GM18498 (cell line): ENCODE measurements around the gene FAM83C.
"Not testable (repeated sequence)": the region's sequence is repeated elsewhere in the genome, so short reads cannot be mapped to it uniquely, and the experiment has no call there.

Experiments used
- ATAC-seq: cut with Tn5 transposase; IDR thresholded peaks from one replicate; pipeline ENCODE4 v1.9.1; 2021; ENCODE audit warnings: mild to moderate bottlenecking, moderate library complexity; ENCODE audit not compliant: unreplicated experiment

The FAM83C gene

DNA sequence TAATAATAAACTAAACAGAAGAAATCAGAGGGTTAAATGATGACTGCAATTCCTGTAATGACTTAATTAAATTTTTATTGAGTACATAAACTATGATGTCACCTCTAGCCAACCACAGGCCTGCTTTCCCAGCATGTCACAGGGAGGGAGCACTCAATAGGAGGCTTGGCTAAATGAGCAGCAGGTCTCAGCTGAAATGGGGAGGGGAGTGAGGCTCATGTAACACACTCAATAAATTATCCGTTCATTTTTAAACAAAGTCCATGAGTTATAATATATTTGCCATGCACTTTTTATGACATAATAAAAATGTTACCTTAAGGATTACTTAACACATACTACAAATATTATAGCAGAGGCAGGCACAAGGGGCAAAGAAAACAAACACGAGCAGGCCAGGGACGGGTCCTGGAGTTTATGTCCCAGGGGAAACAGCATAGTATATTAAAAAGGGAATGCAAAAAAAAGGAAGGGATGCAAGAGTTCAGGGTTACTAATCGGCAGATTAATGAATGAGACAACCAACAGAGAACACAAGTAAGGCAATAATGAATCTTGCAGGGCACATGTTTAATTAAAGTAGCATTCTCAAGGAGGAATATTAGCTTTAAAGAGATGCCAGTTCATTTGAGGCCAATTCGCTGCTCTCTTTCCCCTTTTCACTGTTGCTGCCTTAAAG lies 27.1 kb upstream of the FAM83C start:
- ATAC-seq: no peak

DNA sequence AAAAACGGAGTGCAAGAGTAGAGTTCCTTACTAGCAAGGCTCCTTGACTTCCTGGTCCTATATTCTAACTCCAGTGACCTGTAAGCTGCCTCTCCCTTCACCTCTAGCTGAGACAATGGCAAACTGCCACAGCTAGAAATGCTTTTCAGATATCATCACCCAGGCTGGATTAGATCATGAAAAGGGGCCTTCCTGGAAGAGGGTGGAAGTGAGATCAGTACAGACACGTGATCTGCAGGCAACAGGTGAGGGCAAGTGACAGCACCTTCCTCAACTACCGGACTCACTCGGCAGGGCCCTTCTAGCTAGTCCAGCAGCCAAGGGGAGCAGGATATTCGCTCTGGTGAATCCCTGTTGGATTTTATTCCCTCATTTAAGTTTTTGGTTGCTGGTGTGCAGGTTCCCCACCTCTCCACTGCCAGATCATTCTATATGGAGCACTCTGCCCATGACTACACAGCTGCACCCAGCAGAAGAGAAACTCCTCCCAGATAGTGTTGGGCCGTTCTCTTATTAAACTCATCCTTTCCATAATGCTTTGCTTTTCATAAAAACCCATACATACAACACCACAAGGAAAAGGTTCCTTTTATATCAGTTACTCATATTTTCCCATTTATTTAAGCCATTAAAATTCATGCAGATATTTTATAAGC lies 26.4 kb upstream of the FAM83C start:
- ATAC-seq: no peak

GRCh38 chr20:35317416-35318210 lies 25.4 kb upstream of the FAM83C start:
- ATAC-seq: no peak

DNA sequence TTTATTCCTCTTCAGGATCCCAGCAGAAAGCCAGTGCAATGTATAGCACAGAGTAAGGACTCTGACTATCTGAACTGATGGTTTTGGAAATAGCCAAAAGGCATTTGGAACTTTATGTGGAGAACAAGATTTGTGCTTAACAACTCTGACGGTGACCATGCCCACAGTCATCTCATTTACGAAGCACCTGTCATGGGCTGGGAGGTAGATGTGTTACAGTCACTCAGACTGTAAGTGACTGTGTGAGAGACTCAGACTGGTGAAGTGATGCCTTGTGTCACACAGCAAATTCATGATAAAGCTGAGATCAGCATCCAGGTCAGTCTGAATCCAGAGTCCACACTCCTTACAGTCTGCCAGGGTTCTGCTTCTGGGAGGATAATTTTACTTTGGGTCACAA lies 23.9 kb upstream of the FAM83C start:
- no peak for ATAC-seq

DNA sequence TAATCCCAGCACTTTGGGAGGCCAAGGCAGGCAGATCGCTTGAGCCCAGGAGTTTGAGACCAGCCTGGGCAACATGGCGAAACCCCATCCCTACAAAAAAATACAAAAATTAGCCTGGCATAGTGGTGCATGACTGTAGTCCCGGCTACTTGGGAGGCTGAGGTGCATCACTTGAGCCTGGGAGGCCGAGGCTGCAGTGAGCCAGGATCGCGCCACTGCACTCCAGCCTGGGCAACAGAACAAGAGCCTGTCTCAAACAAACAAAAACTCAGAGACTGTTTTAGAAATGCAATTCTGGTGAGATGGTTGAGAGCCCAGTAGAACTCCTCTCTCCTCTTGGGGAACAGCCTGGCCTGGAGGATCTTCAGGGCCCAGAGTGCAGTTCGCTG lies 23.4 kb upstream of the FAM83C start:
- not testable (repeated sequence) for ATAC-seq

- no peak for ATAC-seq
Measured at GRCh38 chr20:35314816-35315631, 22.8 kb upstream of the FAM83C start.

- no peak for ATAC-seq
Measured at GRCh38 chr20:35312318-35312717, 20.1 kb upstream of the FAM83C start.

GRCh38 chr20:35311822-35312221 lies 19.6 kb upstream of the FAM83C start:
- no peak for ATAC-seq

GRCh38 chr20:35311409-35311808 lies 19.2 kb upstream of the FAM83C start:
- ATAC-seq: no peak

DNA sequence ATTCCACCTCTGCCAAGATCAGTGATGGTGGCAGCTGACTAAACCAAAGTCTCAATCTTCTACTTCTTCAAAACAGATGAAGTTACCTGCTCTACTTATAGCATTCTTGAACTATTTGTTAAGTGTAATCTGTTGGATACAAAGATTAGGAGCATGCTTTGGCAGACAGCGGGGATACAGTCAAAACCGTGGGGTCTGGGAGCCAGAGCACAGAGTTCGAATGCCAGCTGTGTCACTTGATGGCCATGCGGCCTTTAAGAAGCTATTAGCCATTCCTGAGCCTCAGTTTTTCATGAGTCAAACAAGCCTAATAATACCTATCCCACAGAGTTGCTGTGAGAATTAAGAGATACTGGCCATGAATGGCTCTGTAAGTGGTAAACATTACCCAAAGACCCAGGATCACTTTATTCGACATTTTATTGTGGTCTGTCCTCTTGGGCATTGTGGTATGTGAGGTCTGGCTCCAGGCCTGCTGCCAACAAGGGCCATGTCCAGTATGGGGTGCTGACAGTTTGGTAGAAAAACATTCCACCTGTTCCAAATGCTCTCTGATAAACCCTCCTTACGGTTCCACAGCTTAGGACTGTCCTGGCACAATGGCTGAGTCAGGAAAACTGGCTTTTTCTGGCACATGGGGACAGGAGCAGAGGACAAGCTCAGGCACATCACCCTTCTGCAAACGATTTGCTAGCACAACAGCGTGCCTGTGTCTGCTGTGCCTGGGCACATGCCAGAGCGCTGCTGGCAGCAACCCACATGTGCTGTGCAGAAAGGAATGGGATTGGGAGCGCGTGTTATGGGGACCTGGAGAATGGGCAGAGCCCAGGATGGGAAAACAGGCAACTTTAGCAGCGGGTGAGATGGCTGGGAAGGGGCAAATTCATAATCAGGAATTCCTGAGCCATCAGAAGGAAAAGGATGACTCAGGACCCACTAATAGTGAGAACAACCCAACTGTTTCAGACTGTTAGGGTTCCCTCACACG lies 15.7 kb upstream of the FAM83C start:
- no peak for ATAC-seq

- ATAC-seq: no peak
Measured at GRCh38 chr20:35306931-35307517, 14.8 kb upstream of the FAM83C start.

- ATAC-seq: no peak
Measured at GRCh38 chr20:35305682-35306556, 13.7 kb upstream of the FAM83C start.

GRCh38 chr20:35304956-35305355 lies 12.7 kb upstream of the FAM83C start:
- no peak for ATAC-seq

DNA sequence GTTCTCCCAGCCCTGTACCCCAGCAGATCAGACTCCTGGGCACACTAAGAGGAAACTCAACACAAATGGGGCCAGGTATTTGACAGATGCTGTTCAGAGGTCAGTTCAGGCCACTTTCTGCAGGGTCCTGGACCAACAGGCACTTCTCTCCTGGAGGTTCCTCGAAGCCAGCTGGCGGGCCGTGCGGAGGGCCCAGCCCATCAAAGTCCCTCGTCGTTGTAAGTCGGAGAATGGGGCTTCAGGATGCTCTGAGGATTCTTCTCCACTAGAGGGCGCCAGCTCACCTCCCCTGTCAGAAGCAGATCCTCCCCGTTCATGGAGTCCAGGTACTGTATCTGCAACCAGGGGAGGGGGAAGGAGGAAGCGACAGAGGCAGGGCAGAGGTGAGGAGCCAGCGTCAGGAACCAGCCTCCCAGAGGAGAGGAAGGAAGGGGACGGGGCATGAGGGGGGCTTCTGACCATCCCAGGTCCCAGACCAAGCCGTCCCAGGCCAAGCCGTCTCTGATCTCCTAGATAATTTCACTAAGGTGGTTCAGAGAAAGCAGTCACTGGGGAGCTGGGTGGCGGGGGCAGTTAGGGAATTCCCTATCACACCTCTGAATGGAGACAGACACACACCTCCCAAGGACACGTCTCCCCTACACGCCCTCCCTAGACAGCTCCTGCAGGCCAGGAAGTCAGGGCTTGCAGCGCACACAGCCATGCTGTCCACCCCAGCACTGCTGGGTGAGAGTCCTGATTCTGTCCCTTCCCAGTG lies 11.7 kb upstream of the FAM83C start:
- no peak for ATAC-seq

DNA sequence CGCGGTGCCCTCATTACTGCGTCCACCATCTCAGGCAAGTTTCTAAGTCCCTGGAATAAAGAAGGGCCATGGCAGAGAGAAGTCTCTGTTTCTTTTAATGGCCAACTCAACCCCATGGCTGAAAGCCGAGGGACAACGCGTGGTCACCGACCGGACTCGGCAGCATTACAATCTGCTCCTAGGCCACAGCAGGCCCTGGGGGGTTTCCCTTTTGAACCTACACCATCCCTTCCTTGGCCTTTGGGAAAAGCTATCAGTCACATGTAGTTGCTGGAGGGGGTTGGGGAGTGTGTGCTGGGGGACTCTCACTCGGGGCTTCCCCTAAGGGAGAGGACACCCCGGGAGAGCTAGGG lies 11.1 kb upstream of the FAM83C start:
- ATAC-seq: no peak

DNA sequence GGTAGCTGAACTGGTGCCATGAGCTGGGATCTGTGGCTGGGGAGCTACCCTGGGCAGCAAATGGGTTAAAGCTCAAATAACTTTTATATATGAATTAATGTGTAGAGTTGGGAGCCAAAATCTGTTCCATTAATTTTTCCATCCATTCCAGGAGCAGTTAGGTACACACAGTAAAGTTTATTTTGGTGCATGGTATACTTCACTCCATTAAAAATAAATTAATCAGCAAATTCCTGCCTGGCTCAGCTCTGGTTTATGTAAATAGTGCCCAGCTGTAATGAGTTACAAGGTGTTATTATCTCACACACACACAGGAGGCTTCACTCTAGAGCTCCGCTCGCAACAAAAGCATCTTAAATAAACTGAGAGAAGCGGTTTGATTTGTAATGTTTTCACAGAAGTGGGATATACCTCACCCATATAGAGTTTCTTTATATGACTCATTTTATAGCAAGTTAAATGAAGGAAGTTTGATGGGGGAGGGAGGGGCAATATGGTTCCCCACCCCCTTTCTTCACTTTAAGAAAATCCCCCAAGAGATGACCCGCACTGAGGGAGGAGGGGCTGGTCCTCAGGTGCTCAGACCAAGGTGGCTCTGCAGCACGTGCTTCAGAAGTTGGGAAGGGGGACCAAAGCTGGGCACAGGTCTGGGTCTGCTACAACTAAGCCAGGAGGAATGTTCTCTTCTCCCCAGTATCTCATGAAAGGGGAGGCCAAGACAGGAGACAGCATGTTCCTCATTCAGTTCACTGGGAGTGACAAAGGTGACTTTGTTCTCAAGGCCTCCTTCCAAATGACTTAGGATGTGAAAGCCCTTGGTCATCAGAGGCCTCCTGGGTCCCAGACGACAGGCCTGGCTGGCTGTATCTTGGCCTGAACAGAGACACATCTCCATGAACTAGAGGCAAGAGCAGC lies 10.5 kb upstream of the FAM83C start:
- ATAC-seq: no peak

DNA sequence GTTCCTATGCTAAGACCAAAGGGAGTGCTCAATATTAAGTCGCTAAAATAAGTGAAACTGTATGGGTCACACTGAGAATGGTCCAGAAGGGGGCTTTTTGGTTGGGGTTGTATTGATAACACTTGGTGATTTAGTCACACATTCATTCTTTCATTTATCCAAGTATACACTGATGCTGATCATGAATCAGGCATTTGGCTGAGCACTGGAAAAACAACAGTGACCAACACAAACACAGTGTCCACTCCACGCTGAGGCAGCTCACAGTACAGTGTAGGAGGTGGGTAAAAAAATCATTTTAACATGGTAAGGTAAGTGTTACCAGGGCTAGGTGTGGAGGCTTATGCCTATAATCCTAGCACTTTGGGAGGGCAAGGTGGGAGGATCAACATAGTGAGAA lies 9.2 kb upstream of the FAM83C start:
- ATAC-seq: no peak
